GM23338 (cell line): ENCODE measurements around the gene CHST11. TPM values are rescaled to one million over a fixed set of nuclear protein-coding genes. Genes with fewer than 3 reads are reported as not detected.

Experiments used
- ATAC-seq: fragments of 200-7000 bp; cut with Tn5 transposase; 3 replicates; pipeline ENCODE4 v1.9.1; 2020
- DNase-seq: peaks from one replicate; pipeline ENCODE4 v3.0.0-alpha.2; 2015; ENCODE audit warnings: low spot score
- H2AFZ ChIP-seq: fragments of 200-600 bp; sonication (generic); 2 replicates; pipeline ENCODE4 v1.8.0; 2016; ENCODE audit warnings: antibody characterized with exemption, mild to moderate bottlenecking, moderate library complexity
- H3F3A ChIP-seq: fragments of 200-600 bp; sonication (generic); replicated peaks from 2 replicates; pipeline ENCODE4 v1.8.0; 2017; ENCODE audit warnings: antibody characterized with exemption, mixed run types, low read depth
- H3K27ac ChIP-seq: fragments of 200-600 bp; sonication (generic); 2 replicates; pipeline ENCODE4 v1.6.1; 2016; ENCODE audit warnings: low read depth
- H3K27me3 ChIP-seq: fragments of 200-600 bp; sonication (generic); 2 replicates; pipeline ENCODE4 v1.8.0; 2016; ENCODE audit warnings: mild to moderate bottlenecking, mixed run types, moderate library complexity; ENCODE audit not compliant: insufficient read depth
- H3K36me3 ChIP-seq: fragments of 200-600 bp; sonication (generic); 2 replicates; pipeline ENCODE4 v1.8.0; 2016; ENCODE audit warnings: mild to moderate bottlenecking; ENCODE audit not compliant: insufficient read depth
- H3K4me1 ChIP-seq: fragments of 200-600 bp; sonication (generic); 2 replicates; pipeline ENCODE4 v1.8.0; 2016; ENCODE audit warnings: mild to moderate bottlenecking, moderate library complexity; ENCODE audit not compliant: insufficient read depth
- H3K4me2 ChIP-seq: fragments of 200-600 bp; sonication (generic); 2 replicates; pipeline ENCODE4 v1.7.1; 2017; ENCODE audit warnings: mixed run types
- H3K4me3 ChIP-seq: fragments of 200-600 bp; sonication (generic); 2 replicates; pipeline ENCODE4 v1.6.1; 2016; ENCODE audit warnings: mixed run types
- H3K79me2 ChIP-seq: fragments of 200-600 bp; sonication (generic); replicated peaks from 2 replicates; pipeline ENCODE4 v1.8.0; 2017; ENCODE audit warnings: mild to moderate bottlenecking; ENCODE audit not compliant: insufficient read depth
- H3K9me2 ChIP-seq: fragments of 200-600 bp; sonication (generic); 2 replicates; pipeline ENCODE4 v1.8.0; 2017; ENCODE audit not compliant: insufficient read depth
- H4K20me1 ChIP-seq: fragments of 200-600 bp; sonication (generic); replicated peaks from 2 replicates; pipeline ENCODE4 v1.8.0; 2017; ENCODE audit warnings: mild to moderate bottlenecking; ENCODE audit not compliant: insufficient read depth
- H3K27ac Mint-ChIP-seq: 2 replicates; pipeline ENCODE4 v1.8.0; 2020; ENCODE audit warnings: inconsistent platforms, mild to moderate bottlenecking, moderate library complexity, mixed read lengths
- H3K27me3 Mint-ChIP-seq: 3 replicates; pipeline ENCODE4 v1.8.0; 2022; ENCODE audit warnings: low read depth, mild to moderate bottlenecking, moderate library complexity, mixed read lengths, inconsistent platforms; ENCODE audit not compliant: insufficient read depth, poor library complexity
- H3K36me3 Mint-ChIP-seq: 3 replicates; pipeline ENCODE4 v1.8.0; 2021; ENCODE audit warnings: low read depth, mild to moderate bottlenecking, inconsistent platforms, moderate library complexity, mixed read lengths
- H3K4me1 Mint-ChIP-seq: 3 replicates; pipeline ENCODE4 v1.8.0; 2020; ENCODE audit warnings: mild to moderate bottlenecking, inconsistent platforms, mixed read lengths
- H3K4me3 Mint-ChIP-seq: 3 replicates; pipeline ENCODE4 v1.8.0; 2021; ENCODE audit warnings: moderate library complexity, mild to moderate bottlenecking, inconsistent platforms, mixed read lengths
- H3K9me3 Mint-ChIP-seq: 3 replicates; pipeline ENCODE4 v1.8.0; 2020; ENCODE audit warnings: moderate library complexity, mild to moderate bottlenecking, inconsistent platforms, mixed read lengths
- CREB1 ChIP-seq: fragments of 250-450 bp; sonication (Bioruptor Pico); IDR thresholded peaks from 2 replicates; pipeline ENCODE4 v1.5.0; 2020; ENCODE audit warnings: low read depth, mild to moderate bottlenecking, moderate library complexity
- EZH2 ChIP-seq: fragments of 200-600 bp; sonication (generic); IDR thresholded peaks from one replicate; pipeline ENCODE4 v1.8.0; 2017; ENCODE audit warnings: antibody characterized with exemption, mild to moderate bottlenecking, low read depth; ENCODE audit not compliant: unreplicated experiment
- NANOG ChIP-seq: IDR thresholded peaks from 2 replicates; pipeline ENCODE4 v1.6.1; 2016; ENCODE audit warnings: antibody characterized with exemption, borderline replicate concordance
- POLR2AphosphoS5 ChIP-seq: IDR thresholded peaks from 2 replicates; pipeline ENCODE4 v1.6.1; 2016; ENCODE audit warnings: antibody characterized with exemption, low read depth
- STAT1 ChIP-seq: IDR thresholded peaks from one replicate; pipeline ENCODE4 v1.6.1; 2016; ENCODE audit warnings: antibody characterized with exemption; ENCODE audit not compliant: unreplicated experiment
- ZNF114 ChIP-seq: fragments of 250-450 bp; sonication (Bioruptor Pico); IDR thresholded peaks from 2 replicates; pipeline ENCODE4 v1.5.0; 2020; ENCODE audit warnings: mild to moderate bottlenecking, moderate library complexity
- ZNF331 ChIP-seq: fragments of 250-450 bp; sonication (Bioruptor Pico); IDR thresholded peaks from 2 replicates; pipeline ENCODE4 v1.5.0; 2020; ENCODE audit warnings: low read depth, mild to moderate bottlenecking, moderate library complexity
- polyA plus RNA-seq: library from polyadenylated mRNA; unstranded; fragments of >200 nt; fragmentation: Nextera tagmentation; extraction: Ambion mirVana; gene quantifications from 2 replicates; pipeline ENCODE4 v1.2.1, GENCODE V29; 2016
- total RNA-seq: library from RNA; depleted of rRNA; stranded (reverse); fragments of >200 nt; shearing (Covaris generic); gene quantifications from 2 replicates; pipeline ENCODE4 v1.2.3, GENCODE V29; 2014
- TF ChIP-seq, protein P1 (sequence below): fragments of 250-450 bp; sonication (Bioruptor Pico); IDR thresholded peaks from 2 replicates; pipeline ENCODE4 v1.5.0; 2020; ENCODE audit warnings: mild to moderate bottlenecking, moderate library complexity
- TF ChIP-seq, protein P2 (sequence below), 2 experiments: fragments of 200-600 bp in 1 of 2; sonication (generic) in 1 of 2; conservative IDR thresholded peaks; 2 replicates each; pipeline versions ENCODE4 v1.5.1 to v1.6.1; 2016 to 2017; ENCODE audit warnings: antibody characterized with exemption in 2 of 2, low read depth in 2 of 2, mild to moderate bottlenecking in 2 of 2, moderate library complexity in 1 of 2
- TF ChIP-seq, protein P3 (sequence below): IDR thresholded peaks from one replicate; pipeline ENCODE4 v1.6.1; 2018; ENCODE audit warnings: antibody characterized with exemption; ENCODE audit not compliant: unreplicated experiment

CHST11 gene
- total and polyA plus RNA-seq, 2 experiments from 2014 or later = 7.7 to 25.7 TPM

DNA sequence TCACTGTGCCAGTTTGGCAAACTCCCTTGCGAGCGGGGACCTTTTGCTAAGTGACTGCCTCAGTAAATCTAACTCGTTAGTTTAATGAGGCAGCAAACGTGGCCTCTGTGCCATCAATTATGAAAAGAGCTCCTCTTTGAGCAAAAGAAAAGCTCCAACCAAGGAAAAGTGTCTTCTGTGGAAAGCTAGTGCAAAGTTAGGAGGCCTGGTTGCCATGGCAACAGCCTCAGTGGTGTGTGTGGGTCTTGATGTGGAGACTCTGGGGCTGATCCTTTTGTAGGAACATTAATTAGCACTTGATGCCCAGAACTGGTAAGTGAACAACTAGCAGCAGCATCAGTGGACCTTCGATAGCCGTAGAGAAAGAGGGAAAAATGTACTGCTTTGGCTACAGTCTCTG is 145.7 kb downstream of the CHST11 start:
- Histone ChIP-seq H4K20me1 (no peaks in the 10 kb centered on the region), H3K4me2 (no peak overlapping the region), H2AFZ (no peak overlapping the region), H3K9me2 (no peaks in the 10 kb centered on the region), H3K79me2 (no peaks in the 10 kb centered on the region), H3K27ac (no peak overlapping the region), H3K36me3 (no peaks in the 10 kb centered on the region), H3F3A (no peaks in the 10 kb centered on the region), H3K4me3 (no peak overlapping the region), H3K4me1 (peaks cover 23% of the 10 kb centered on the region; the same call in 1 of the 2 replicates), H3K27me3 (no peaks in the 10 kb centered on the region)
- Mint-ChIP-seq H3K9me3 (no peaks in the 10 kb centered on the region), H3K27me3 (peaks cover 8% of the 10 kb centered on the region), H3K4me1 (peaks cover 34% of the 10 kb centered on the region), H3K27ac (no peak overlapping the region), H3K36me3 (peaks cover 4% of the 10 kb centered on the region; the same call in 1 of the 3 replicates), H3K4me3 (no peak overlapping the region)
- TF ChIP-seq, protein P1, sequence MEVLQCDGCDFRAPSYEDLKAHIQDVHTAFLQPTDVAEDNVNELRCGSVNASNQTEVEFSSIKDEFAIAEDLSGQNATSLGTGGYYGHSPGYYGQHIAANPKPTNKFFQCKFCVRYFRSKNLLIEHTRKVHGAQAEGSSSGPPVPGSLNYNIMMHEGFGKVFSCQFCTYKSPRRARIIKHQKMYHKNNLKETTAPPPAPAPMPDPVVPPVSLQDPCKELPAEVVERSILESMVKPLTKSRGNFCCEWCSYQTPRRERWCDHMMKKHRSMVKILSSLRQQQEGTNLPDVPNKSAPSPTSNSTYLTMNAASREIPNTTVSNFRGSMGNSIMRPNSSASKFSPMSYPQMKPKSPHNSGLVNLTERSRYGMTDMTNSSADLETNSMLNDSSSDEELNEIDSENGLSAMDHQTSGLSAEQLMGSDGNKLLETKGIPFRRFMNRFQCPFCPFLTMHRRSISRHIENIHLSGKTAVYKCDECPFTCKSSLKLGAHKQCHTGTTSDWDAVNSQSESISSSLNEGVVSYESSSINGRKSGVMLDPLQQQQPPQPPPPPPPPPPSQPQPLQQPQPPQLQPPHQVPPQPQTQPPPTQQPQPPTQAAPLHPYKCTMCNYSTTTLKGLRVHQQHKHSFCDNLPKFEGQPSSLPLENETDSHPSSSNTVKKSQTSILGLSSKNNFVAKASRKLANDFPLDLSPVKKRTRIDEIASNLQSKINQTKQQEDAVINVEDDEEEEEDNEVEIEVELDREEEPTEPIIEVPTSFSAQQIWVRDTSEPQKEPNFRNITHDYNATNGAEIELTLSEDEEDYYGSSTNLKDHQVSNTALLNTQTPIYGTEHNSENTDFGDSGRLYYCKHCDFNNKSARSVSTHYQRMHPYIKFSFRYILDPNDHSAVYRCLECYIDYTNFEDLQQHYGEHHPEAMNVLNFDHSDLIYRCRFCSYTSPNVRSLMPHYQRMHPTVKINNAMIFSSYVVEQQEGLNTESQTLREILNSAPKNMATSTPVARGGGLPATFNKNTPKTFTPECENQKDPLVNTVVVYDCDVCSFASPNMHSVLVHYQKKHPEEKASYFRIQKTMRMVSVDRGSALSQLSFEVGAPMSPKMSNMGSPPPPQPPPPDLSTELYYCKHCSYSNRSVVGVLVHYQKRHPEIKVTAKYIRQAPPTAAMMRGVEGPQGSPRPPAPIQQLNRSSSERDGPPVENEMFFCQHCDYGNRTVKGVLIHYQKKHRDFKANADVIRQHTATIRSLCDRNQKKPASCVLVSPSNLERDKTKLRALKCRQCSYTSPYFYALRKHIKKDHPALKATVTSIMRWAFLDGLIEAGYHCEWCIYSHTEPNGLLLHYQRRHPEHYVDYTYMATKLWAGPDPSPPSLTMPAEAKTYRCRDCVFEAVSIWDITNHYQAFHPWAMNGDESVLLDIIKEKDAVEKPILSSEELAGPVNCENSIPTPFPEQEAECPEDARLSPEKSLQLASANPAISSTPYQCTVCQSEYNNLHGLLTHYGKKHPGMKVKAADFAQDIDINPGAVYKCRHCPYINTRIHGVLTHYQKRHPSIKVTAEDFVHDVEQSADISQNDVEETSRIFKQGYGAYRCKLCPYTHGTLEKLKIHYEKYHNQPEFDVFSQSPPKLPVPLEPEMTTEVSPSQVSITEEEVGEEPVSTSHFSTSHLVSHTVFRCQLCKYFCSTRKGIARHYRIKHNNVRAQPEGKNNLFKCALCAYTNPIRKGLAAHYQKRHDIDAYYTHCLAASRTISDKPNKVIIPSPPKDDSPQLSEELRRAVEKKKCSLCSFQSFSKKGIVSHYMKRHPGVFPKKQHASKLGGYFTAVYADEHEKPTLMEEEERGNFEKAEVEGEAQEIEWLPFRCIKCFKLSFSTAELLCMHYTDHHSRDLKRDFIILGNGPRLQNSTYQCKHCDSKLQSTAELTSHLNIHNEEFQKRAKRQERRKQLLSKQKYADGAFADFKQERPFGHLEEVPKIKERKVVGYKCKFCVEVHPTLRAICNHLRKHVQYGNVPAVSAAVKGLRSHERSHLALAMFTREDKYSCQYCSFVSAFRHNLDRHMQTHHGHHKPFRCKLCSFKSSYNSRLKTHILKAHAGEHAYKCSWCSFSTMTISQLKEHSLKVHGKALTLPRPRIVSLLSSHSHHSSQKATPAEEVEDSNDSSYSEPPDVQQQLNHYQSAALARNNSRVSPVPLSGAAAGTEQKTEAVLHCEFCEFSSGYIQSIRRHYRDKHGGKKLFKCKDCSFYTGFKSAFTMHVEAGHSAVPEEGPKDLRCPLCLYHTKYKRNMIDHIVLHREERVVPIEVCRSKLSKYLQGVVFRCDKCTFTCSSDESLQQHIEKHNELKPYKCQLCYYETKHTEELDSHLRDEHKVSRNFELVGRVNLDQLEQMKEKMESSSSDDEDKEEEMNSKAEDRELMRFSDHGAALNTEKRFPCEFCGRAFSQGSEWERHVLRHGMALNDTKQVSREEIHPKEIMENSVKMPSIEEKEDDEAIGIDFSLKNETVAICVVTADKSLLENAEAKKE (CRISPR knock-in tag) = no peak
- TF ChIP-seq, protein P2, sequence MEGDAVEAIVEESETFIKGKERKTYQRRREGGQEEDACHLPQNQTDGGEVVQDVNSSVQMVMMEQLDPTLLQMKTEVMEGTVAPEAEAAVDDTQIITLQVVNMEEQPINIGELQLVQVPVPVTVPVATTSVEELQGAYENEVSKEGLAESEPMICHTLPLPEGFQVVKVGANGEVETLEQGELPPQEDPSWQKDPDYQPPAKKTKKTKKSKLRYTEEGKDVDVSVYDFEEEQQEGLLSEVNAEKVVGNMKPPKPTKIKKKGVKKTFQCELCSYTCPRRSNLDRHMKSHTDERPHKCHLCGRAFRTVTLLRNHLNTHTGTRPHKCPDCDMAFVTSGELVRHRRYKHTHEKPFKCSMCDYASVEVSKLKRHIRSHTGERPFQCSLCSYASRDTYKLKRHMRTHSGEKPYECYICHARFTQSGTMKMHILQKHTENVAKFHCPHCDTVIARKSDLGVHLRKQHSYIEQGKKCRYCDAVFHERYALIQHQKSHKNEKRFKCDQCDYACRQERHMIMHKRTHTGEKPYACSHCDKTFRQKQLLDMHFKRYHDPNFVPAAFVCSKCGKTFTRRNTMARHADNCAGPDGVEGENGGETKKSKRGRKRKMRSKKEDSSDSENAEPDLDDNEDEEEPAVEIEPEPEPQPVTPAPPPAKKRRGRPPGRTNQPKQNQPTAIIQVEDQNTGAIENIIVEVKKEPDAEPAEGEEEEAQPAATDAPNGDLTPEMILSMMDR (conservative IDR thresholded peaks at IDR 0.05; ENCODE audit: low read depth in 2 of 2) = no peak
- TF ChIP-seq, protein P3, sequence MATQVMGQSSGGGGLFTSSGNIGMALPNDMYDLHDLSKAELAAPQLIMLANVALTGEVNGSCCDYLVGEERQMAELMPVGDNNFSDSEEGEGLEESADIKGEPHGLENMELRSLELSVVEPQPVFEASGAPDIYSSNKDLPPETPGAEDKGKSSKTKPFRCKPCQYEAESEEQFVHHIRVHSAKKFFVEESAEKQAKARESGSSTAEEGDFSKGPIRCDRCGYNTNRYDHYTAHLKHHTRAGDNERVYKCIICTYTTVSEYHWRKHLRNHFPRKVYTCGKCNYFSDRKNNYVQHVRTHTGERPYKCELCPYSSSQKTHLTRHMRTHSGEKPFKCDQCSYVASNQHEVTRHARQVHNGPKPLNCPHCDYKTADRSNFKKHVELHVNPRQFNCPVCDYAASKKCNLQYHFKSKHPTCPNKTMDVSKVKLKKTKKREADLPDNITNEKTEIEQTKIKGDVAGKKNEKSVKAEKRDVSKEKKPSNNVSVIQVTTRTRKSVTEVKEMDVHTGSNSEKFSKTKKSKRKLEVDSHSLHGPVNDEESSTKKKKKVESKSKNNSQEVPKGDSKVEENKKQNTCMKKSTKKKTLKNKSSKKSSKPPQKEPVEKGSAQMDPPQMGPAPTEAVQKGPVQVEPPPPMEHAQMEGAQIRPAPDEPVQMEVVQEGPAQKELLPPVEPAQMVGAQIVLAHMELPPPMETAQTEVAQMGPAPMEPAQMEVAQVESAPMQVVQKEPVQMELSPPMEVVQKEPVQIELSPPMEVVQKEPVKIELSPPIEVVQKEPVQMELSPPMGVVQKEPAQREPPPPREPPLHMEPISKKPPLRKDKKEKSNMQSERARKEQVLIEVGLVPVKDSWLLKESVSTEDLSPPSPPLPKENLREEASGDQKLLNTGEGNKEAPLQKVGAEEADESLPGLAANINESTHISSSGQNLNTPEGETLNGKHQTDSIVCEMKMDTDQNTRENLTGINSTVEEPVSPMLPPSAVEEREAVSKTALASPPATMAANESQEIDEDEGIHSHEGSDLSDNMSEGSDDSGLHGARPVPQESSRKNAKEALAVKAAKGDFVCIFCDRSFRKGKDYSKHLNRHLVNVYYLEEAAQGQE = no peak
- TF ChIP-seq POLR2AphosphoS5 (no peak), EZH2 (no peak), ZNF114 (CRISPR knock-in tag) (no peak), STAT1 (no peak), ZNF331 (CRISPR knock-in tag) (no peak), NANOG (no peak), CREB1 (CRISPR knock-in tag) (no peak)
- DNase-seq (no peak), ATAC-seq (no peak)
